ENCODE results near the gene GNG7. TPM values are rescaled to one million over a fixed set of nuclear protein-coding genes. Genes with fewer than 3 reads are reported as not detected.

GNG7 gene
- total RNA-seq, 1 donor: 0.72 TPM

DNA sequence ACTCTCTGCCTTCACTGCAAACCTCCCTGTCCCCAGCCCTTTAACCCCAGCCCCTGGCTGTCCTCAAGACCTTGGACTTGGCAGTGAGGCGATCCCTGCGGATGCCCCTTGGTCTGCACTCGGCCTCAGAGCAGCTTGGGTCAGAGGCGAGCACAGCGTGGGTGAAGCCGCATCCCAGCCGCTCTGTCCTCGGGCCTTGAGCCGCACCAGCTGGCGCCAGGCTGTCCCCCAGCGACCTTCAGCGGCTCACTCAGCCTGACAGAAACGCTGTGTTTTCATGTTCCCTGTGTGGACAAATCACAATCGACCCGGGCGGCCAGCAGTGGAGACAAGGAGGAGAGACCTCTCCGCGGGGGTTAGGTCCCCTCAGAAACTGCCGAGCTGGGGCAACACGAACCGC, 52.0 kb downstream of the GNG7 start:
- no peaks in the 10 kb centered on the region for H3K79me2 ChIP-seq (ENCODE audit: insufficient read depth, low read length)
- DNase-seq (ENCODE audit: insufficient read length, low spot score, missing footprints): peak; percentile 60
- peaks cover 2% of the 10 kb centered on the region for H3K27me3 ChIP-seq (ENCODE audit: insufficient read depth, low read length)
- TF ChIP-seq, protein P1, sequence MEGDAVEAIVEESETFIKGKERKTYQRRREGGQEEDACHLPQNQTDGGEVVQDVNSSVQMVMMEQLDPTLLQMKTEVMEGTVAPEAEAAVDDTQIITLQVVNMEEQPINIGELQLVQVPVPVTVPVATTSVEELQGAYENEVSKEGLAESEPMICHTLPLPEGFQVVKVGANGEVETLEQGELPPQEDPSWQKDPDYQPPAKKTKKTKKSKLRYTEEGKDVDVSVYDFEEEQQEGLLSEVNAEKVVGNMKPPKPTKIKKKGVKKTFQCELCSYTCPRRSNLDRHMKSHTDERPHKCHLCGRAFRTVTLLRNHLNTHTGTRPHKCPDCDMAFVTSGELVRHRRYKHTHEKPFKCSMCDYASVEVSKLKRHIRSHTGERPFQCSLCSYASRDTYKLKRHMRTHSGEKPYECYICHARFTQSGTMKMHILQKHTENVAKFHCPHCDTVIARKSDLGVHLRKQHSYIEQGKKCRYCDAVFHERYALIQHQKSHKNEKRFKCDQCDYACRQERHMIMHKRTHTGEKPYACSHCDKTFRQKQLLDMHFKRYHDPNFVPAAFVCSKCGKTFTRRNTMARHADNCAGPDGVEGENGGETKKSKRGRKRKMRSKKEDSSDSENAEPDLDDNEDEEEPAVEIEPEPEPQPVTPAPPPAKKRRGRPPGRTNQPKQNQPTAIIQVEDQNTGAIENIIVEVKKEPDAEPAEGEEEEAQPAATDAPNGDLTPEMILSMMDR (IDR thresholded peaks at IDR 0.05; ENCODE audit: extremely low read depth, low read depth, low read length): no peak
- no peaks in the 10 kb centered on the region for H4K20me1 ChIP-seq (ENCODE audit: insufficient read depth, low read length)
- H2AFZ ChIP-seq (ENCODE audit: low read length): no peak overlapping the region
- no peak overlapping the region for H3K4me2 ChIP-seq (ENCODE audit: insufficient read depth, low read length)
- no peak overlapping the region for H3K4me3 ChIP-seq (ENCODE audit: insufficient read depth, low read length)
- no peak overlapping the region for H3K27ac ChIP-seq (ENCODE audit: low read depth, low read length)
- no peaks in the 10 kb centered on the region for H3K36me3 ChIP-seq (ENCODE audit: insufficient read depth, low read length)
- H3K4me1 ChIP-seq (ENCODE audit: insufficient read depth, low read length): no peaks in the 10 kb centered on the region
- H3K9me3 ChIP-seq (ENCODE audit: low read depth, low read length): no peaks in the 10 kb centered on the region

DNA sequence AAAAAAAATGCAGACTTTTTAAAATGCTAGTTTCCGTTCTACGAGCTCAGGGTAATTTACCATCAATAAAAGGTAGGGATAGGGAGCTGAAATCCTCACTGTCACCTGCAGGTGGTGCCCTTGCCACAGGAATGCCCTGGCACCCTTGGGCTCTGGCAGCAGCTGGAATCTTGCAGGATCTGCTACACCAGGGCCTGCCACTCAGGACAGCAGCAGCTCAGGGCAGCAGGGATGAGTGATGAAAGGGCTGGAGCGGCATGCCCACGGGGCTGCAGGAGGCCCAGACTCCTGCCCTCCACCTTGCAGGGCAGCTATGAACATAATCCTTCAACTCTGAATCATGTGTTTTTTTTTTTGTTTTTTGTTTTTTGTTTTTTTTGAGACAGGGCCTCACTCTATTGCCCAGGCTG, 54.0 kb downstream of the GNG7 start:
- Histone ChIP-seq H4K20me1 (ENCODE audit: insufficient read depth, low read length) (no peaks in the 10 kb centered on the region), H3K4me2 (ENCODE audit: insufficient read depth, low read length) (no peak overlapping the region), H3K36me3 (ENCODE audit: insufficient read depth, low read length) (no peaks in the 10 kb centered on the region), H3K4me3 (ENCODE audit: insufficient read depth, low read length) (no peak overlapping the region), H3K27me3 (ENCODE audit: insufficient read depth, low read length) (peaks cover 2% of the 10 kb centered on the region), H3K9me3 (ENCODE audit: low read depth, low read length) (no peaks in the 10 kb centered on the region), H3K27ac (ENCODE audit: low read depth, low read length) (no peak overlapping the region), H3K4me1 (ENCODE audit: insufficient read depth, low read length) (no peaks in the 10 kb centered on the region), H3K79me2 (ENCODE audit: insufficient read depth, low read length) (no peaks in the 10 kb centered on the region), H2AFZ (ENCODE audit: low read length) (no peak overlapping the region)
- TF ChIP-seq, protein P1 (IDR thresholded peaks at IDR 0.05; ENCODE audit: extremely low read depth, low read depth, low read length): peak; percentile 87
- peak; percentile 96 for DNase-seq (ENCODE audit: insufficient read length, low spot score, missing footprints)

DNA sequence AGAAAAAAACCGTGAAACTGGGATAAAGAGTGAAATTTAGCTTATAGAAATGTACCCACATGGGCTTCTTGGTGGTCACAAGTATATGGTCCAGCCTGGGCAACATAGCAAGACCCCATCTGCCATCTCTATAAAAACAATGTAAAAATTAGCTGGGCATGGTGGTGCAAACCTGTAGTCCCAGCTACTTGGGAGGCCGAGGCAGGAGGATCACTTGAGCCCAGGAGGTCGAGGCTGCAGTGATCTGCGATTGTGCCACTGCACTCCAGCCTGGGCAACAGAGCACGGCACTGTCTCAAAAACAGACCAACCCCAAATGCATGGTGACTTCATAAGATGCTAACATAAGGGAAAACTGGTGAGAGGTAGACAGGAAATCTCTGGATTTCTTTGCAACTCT, 54.4 kb downstream of the GNG7 start:
- Histone ChIP-seq H3K4me2 (ENCODE audit: insufficient read depth, low read length) (no peak overlapping the region), H3K79me2 (ENCODE audit: insufficient read depth, low read length) (no peaks in the 10 kb centered on the region), H3K27me3 (ENCODE audit: insufficient read depth, low read length) (peaks cover 1% of the 10 kb centered on the region), H3K9me3 (ENCODE audit: low read depth, low read length) (no peaks in the 10 kb centered on the region), H3K36me3 (ENCODE audit: insufficient read depth, low read length) (no peaks in the 10 kb centered on the region), H4K20me1 (ENCODE audit: insufficient read depth, low read length) (no peaks in the 10 kb centered on the region), H3K4me1 (ENCODE audit: insufficient read depth, low read length) (no peaks in the 10 kb centered on the region), H3K27ac (ENCODE audit: low read depth, low read length) (no peak overlapping the region), H3K4me3 (ENCODE audit: insufficient read depth, low read length) (no peak overlapping the region), H2AFZ (ENCODE audit: low read length) (no peak overlapping the region)
- no peak for DNase-seq (ENCODE audit: insufficient read length, low spot score, missing footprints)
- TF ChIP-seq, protein P1 (IDR thresholded peaks at IDR 0.05; ENCODE audit: extremely low read depth, low read depth, low read length): no peak

DNA sequence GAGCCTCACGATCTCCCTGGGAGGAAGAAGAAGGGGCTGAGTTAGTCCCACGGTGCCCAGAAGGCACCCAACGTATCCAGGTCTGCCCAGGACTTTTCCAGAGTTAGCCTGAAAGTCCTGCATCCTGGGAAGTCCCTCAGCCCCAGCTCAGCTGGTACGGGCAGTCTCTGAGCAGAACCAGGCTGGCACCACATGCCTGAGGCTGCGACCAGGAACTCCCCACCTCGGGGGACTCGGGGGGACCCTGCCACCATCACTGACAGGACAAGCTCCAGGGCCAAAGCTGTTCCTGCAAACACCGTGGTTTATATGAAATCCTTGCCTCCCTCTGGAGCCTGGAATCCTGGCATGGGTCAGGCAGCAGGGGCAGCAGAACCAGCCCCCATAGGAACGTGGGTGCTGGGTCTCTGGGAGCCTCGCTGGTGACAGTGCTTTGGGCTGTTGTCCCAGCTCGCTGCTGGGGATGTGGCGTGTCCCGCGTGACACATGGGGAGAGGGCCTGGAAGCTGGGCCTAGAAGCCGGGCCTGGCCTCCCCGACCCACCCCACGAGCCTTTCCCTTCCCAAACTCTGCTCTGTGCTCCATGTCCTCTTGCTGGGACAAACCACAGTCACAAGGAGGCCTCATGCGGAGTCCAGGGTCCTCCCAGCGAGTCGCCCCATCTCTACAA, 55.5 kb downstream of the GNG7 start:
- Histone ChIP-seq H3K4me3 (ENCODE audit: insufficient read depth, low read length) (no peak overlapping the region), H3K27me3 (ENCODE audit: insufficient read depth, low read length) (no peaks in the 10 kb centered on the region), H2AFZ (ENCODE audit: low read length) (no peak overlapping the region), H3K27ac (ENCODE audit: low read depth, low read length) (no peak overlapping the region), H3K9me3 (ENCODE audit: low read depth, low read length) (no peaks in the 10 kb centered on the region), H3K4me1 (ENCODE audit: insufficient read depth, low read length) (no peaks in the 10 kb centered on the region), H3K36me3 (ENCODE audit: insufficient read depth, low read length) (no peaks in the 10 kb centered on the region), H4K20me1 (ENCODE audit: insufficient read depth, low read length) (no peaks in the 10 kb centered on the region), H3K79me2 (ENCODE audit: insufficient read depth, low read length) (no peaks in the 10 kb centered on the region), H3K4me2 (ENCODE audit: insufficient read depth, low read length) (no peak overlapping the region)
- DNase-seq (ENCODE audit: insufficient read length, low spot score, missing footprints): peak; percentile 27
- TF ChIP-seq, protein P1 (IDR thresholded peaks at IDR 0.05; ENCODE audit: extremely low read depth, low read depth, low read length): no peak

Measured in osteoblast (primary cell).